NOMO-1 (cell line): ENCODE data around the gene PCBP3.

Experiments used
- DNase-seq, 2 experiments: peaks; one replicate each; lab custom pipeline; 2025; ENCODE audit not compliant: unreplicated experiment in 2 of 2; lab: John Stamatoyannopoulos, UW

PCBP3 gene

GRCh38 chr21:45747802-45748445, 104.4 kb downstream of the PCBP3 start:
- DNase-seq = no peak

GRCh38 chr21:45748593-45748992, 105.1 kb downstream of the PCBP3 start:
- DNase-seq = no peak

- no peak for DNase-seq
These were observed 106.4 kb downstream of the PCBP3 start for GRCh38 chr21:45749974-45750373.

- no peak for DNase-seq
These were observed 107.4 kb downstream of the PCBP3 start for GRCh38 chr21:45750936-45751335.

GRCh38 chr21:45753445-45753844, 109.9 kb downstream of the PCBP3 start:
- no peak for DNase-seq

GRCh38 chr21:45756029-45756428, 112.5 kb downstream of the PCBP3 start:
- no peak for DNase-seq

- DNase-seq = no peak
These were observed 113.1 kb downstream of the PCBP3 start for GRCh38 chr21:45756669-45757068.

- no peak for DNase-seq
These were observed 118.2 kb downstream of the PCBP3 start for GRCh38 chr21:45761704-45762103.

- DNase-seq = no peak
These were observed 119.5 kb downstream of the PCBP3 start for GRCh38 chr21:45763074-45763473.

- no peak for DNase-seq
These were observed 120.0 kb downstream of the PCBP3 start for GRCh38 chr21:45763506-45763905.

GRCh38 chr21:45764792-45765191, 121.3 kb downstream of the PCBP3 start:
- no peak for DNase-seq

GRCh38 chr21:45765375-45765774, 121.8 kb downstream of the PCBP3 start:
- no peak for DNase-seq

- no peak for DNase-seq
These were observed 122.5 kb downstream of the PCBP3 start for GRCh38 chr21:45766055-45766454.

- DNase-seq = no peak
These were observed 123.0 kb downstream of the PCBP3 start for GRCh38 chr21:45766501-45766900.

GRCh38 chr21:45767071-45768006, 123.8 kb downstream of the PCBP3 start:
- DNase-seq = no peak

GRCh38 chr21:45768011-45768739, 124.7 kb downstream of the PCBP3 start:
- DNase-seq = no peak

- no peak for DNase-seq
These were observed 125.2 kb downstream of the PCBP3 start for GRCh38 chr21:45768740-45769048.

GRCh38 chr21:45769294-45769693, 125.8 kb downstream of the PCBP3 start:
- no peak for DNase-seq

GRCh38 chr21:45769896-45770295, 126.4 kb downstream of the PCBP3 start:
- no peak for DNase-seq

GRCh38 chr21:45772180-45772579, 128.7 kb downstream of the PCBP3 start:
- DNase-seq = no peak

- DNase-seq = peak in 1 of 2 experiments; percentile 12
These were observed 130.8 kb downstream of the PCBP3 start for GRCh38 chr21:45774291-45774690.

GRCh38 chr21:45776971-45777370, 133.4 kb downstream of the PCBP3 start:
- DNase-seq = no peak
